ENCODE results near the gene GGTA1. TPM values are rescaled to one million over a fixed set of nuclear protein-coding genes. Genes with fewer than 3 reads are reported as not detected.
A peak's percentile ranks its signal among the peaks of the same experiment; 100 is the strongest.
"Not testable (repeated sequence)": the region's sequence is repeated elsewhere in the genome, so short reads cannot be mapped to it uniquely, and the experiment has no call there.

GGTA1 gene
- total and polyA plus RNA-seq, 4 donors: 17.6 to 239 (median 70.4) TPM

GRCh38 chr9:121458449-121458848 is 41.2 kb downstream of the GGTA1 start:
- H3K9me3 ChIP-seq (ENCODE audit: control insufficient read depth, low read length); H3K36me3 ChIP-seq (ENCODE audit: control insufficient read depth in 1 of 2, insufficient read depth in 2 of 2, low read length in 1 of 2); H3K27ac ChIP-seq (ENCODE audit: low read depth in 1 of 2, low read length in 2 of 2); DNase-seq; ATAC-seq (ENCODE audit: low FRiP score); intact Hi-C loops (cut with DNase I); H3K4me1 ChIP-seq (ENCODE audit: control insufficient read depth in 1 of 2, insufficient read depth in 2 of 2, low read length in 2 of 2); H3K27me3 ChIP-seq (ENCODE audit: control insufficient read depth in 1 of 2, insufficient read depth in 2 of 2, low read length in 1 of 2); H3K4me3 ChIP-seq (ENCODE audit: low read length in 2 of 2): not testable (repeated sequence)
- 97 to 98% methylated on average over 4 of the region's 4 CpGs for WGBS, 2 donors

GRCh38 chr9:121455527-121456239 is 44.0 kb downstream of the GGTA1 start:
- intact Hi-C loops (cut with DNase I): no loop called here
- Histone ChIP-seq H3K4me3 (ENCODE audit: low read length in 2 of 2) (no peak overlapping the region), H3K27ac (ENCODE audit: low read depth in 1 of 2, low read length in 2 of 2) (no peak overlapping the region), H3K27me3 (ENCODE audit: control insufficient read depth in 1 of 2, insufficient read depth in 2 of 2, low read length in 1 of 2) (no peaks in the 10 kb centered on the region), H3K4me1 (ENCODE audit: control insufficient read depth in 1 of 2, insufficient read depth in 2 of 2, low read length in 2 of 2) (peaks cover 0 to 3% of the 10 kb centered on the region in 2 donors), H3K36me3 (ENCODE audit: control insufficient read depth in 1 of 2, insufficient read depth in 2 of 2, low read length in 1 of 2) (peaks cover 0 to 2% of the 10 kb centered on the region in 2 donors), H3K9me3 (ENCODE audit: control insufficient read depth, low read length) (no peaks in the 10 kb centered on the region)
- DNase-seq: no peak
- WGBS, 2 donors: 88 to 91% methylated on average over 8 of the region's 8 CpGs
- no peak for ATAC-seq (ENCODE audit: low FRiP score)

- Histone ChIP-seq H3K36me3 (ENCODE audit: control insufficient read depth in 1 of 2, insufficient read depth in 2 of 2, low read length in 1 of 2) (peaks cover 0 to 2% of the 10 kb centered on the region in 2 donors), H3K4me3 (ENCODE audit: low read length in 2 of 2) (no peak overlapping the region), H3K9me3 (ENCODE audit: control insufficient read depth, low read length) (no peaks in the 10 kb centered on the region), H3K4me1 (ENCODE audit: control insufficient read depth in 1 of 2, insufficient read depth in 2 of 2, low read length in 2 of 2) (peaks cover 0 to 3% of the 10 kb centered on the region in 2 donors), H3K27me3 (ENCODE audit: control insufficient read depth in 1 of 2, insufficient read depth in 2 of 2, low read length in 1 of 2) (no peaks in the 10 kb centered on the region), H3K27ac (ENCODE audit: low read depth in 1 of 2, low read length in 2 of 2) (no peak overlapping the region)
- intact Hi-C loops (cut with DNase I): no loop called here
- 87 to 90% methylated on average over 3 of the region's 3 CpGs for WGBS, 2 donors
- DNase-seq (no peak), ATAC-seq (ENCODE audit: low FRiP score) (no peak)
Measured at GRCh38 chr9:121454972-121455371, 44.7 kb downstream of the GGTA1 start.

- peak; percentile 17 for ATAC-seq (ENCODE audit: low FRiP score)
Measured at GRCh38 chr9:121453232-121453892, 46.3 kb downstream of the GGTA1 start.

GRCh38 chr9:121452085-121452484 is 47.6 kb downstream of the GGTA1 start:
- H3K27me3 ChIP-seq (ENCODE audit: control insufficient read depth in 1 of 2, insufficient read depth in 2 of 2, low read length in 1 of 2): no peaks in the 10 kb centered on the region
- intact Hi-C loops (cut with DNase I): no loop called here
- H3K4me3 ChIP-seq (ENCODE audit: low read length in 2 of 2): no peak overlapping the region
- peaks cover 0 to 3% of the 10 kb centered on the region in 2 donors for H3K4me1 ChIP-seq (ENCODE audit: control insufficient read depth in 1 of 2, insufficient read depth in 2 of 2, low read length in 2 of 2)
- no peaks in the 10 kb centered on the region for H3K9me3 ChIP-seq (ENCODE audit: control insufficient read depth, low read length)
- ATAC-seq (ENCODE audit: low FRiP score) (no peak), DNase-seq (no peak)
- 94 to 96% methylated on average over 6 of the region's 6 CpGs for WGBS, 2 donors
- peaks cover 0 to 2% of the 10 kb centered on the region in 2 donors for H3K36me3 ChIP-seq (ENCODE audit: control insufficient read depth in 1 of 2, insufficient read depth in 2 of 2, low read length in 1 of 2)
- no peak overlapping the region for H3K27ac ChIP-seq (ENCODE audit: low read depth in 1 of 2, low read length in 2 of 2)

More at GRCh38 chr9:121453232-121453892, 46.3 kb downstream of the GGTA1 start:
- 31 to 32% methylated on average over 9 of the region's 9 CpGs for WGBS, 2 donors
- intact Hi-C loops (cut with DNase I): no loop called here
- peaks cover 0 to 2% of the 10 kb centered on the region in 2 donors for H3K36me3 ChIP-seq (ENCODE audit: control insufficient read depth in 1 of 2, insufficient read depth in 2 of 2, low read length in 1 of 2)
- H3K9me3 ChIP-seq (ENCODE audit: control insufficient read depth, low read length): no peaks in the 10 kb centered on the region
- DNase-seq: no peak
- peak overlapping the region; percentile 43 to 44 for H3K27ac ChIP-seq (ENCODE audit: low read depth in 1 of 2, low read length in 2 of 2)
- peaks cover 0 to 3% of the 10 kb centered on the region in 2 donors for H3K4me1 ChIP-seq (ENCODE audit: control insufficient read depth in 1 of 2, insufficient read depth in 2 of 2, low read length in 2 of 2)
- H3K4me3 ChIP-seq (ENCODE audit: low read length in 2 of 2): no peak overlapping the region
- H3K27me3 ChIP-seq (ENCODE audit: control insufficient read depth in 1 of 2, insufficient read depth in 2 of 2, low read length in 1 of 2): no peaks in the 10 kb centered on the region

- ATAC-seq (ENCODE audit: low FRiP score) (peak; percentile 37), DNase-seq (no peak)
- Histone ChIP-seq H3K9me3 (ENCODE audit: control insufficient read depth, low read length) (no peaks in the 10 kb centered on the region), H3K36me3 (ENCODE audit: control insufficient read depth in 1 of 2, insufficient read depth in 2 of 2, low read length in 1 of 2) (no peaks in the 10 kb centered on the region), H3K4me3 (ENCODE audit: low read length in 2 of 2) (no peak overlapping the region), H3K27me3 (ENCODE audit: control insufficient read depth in 1 of 2, insufficient read depth in 2 of 2, low read length in 1 of 2) (no peaks in the 10 kb centered on the region), H3K27ac (ENCODE audit: low read depth in 1 of 2, low read length in 2 of 2) (peak overlapping the region in 1 of 2 donors; percentile 22), H3K4me1 (ENCODE audit: control insufficient read depth in 1 of 2, insufficient read depth in 2 of 2, low read length in 2 of 2) (peaks cover 0 to 3% of the 10 kb centered on the region in 2 donors)
- WGBS, 2 donors: 38 to 64% methylated on average over 2 of the region's 2 CpGs
- intact Hi-C loops (cut with DNase I): no loop called here
Measured at GRCh38 chr9:121451586-121451985, 48.1 kb downstream of the GGTA1 start.

- peaks cover 0 to 3% of the 10 kb centered on the region in 2 donors for H3K4me1 ChIP-seq (ENCODE audit: control insufficient read depth in 1 of 2, insufficient read depth in 2 of 2, low read length in 2 of 2)
- DNase-seq: no peak
- H3K27ac ChIP-seq (ENCODE audit: low read depth in 1 of 2, low read length in 2 of 2): no peak overlapping the region
- whole genome bisulfite sequencing, 2 donors: 34 to 38% methylated on average over 3 of the region's 3 CpGs
- no peak for ATAC-seq (ENCODE audit: low FRiP score)
- intact Hi-C loops (cut with DNase I): no loop called here
- no peaks in the 10 kb centered on the region for H3K9me3 ChIP-seq (ENCODE audit: control insufficient read depth, low read length)
- H3K27me3 ChIP-seq (ENCODE audit: control insufficient read depth in 1 of 2, insufficient read depth in 2 of 2, low read length in 1 of 2): no peaks in the 10 kb centered on the region
- no peak overlapping the region for H3K4me3 ChIP-seq (ENCODE audit: low read length in 2 of 2)
- no peaks in the 10 kb centered on the region for H3K36me3 ChIP-seq (ENCODE audit: control insufficient read depth in 1 of 2, insufficient read depth in 2 of 2, low read length in 1 of 2)
Measured at GRCh38 chr9:121450241-121450640, 49.4 kb downstream of the GGTA1 start.

- Histone ChIP-seq H3K9me3 (ENCODE audit: control insufficient read depth, low read length) (no peaks in the 10 kb centered on the region), H3K27ac (ENCODE audit: low read depth in 1 of 2, low read length in 2 of 2) (no peak overlapping the region), H3K4me3 (ENCODE audit: low read length in 2 of 2) (no peak overlapping the region), H3K27me3 (ENCODE audit: control insufficient read depth in 1 of 2, insufficient read depth in 2 of 2, low read length in 1 of 2) (no peaks in the 10 kb centered on the region), H3K4me1 (ENCODE audit: control insufficient read depth in 1 of 2, insufficient read depth in 2 of 2, low read length in 2 of 2) (peaks cover 0 to 3% of the 10 kb centered on the region in 2 donors), H3K36me3 (ENCODE audit: control insufficient read depth in 1 of 2, insufficient read depth in 2 of 2, low read length in 1 of 2) (no peaks in the 10 kb centered on the region)
- intact Hi-C loops (cut with DNase I): loop anchor here in 1 of 2 donors (5.0 kb wide), 1 partner anchor 88 kb away; no protein-coding TSS in a partner anchor
- WGBS, 2 donors: 74 to 80% methylated on average over 2 of the region's 2 CpGs
- ATAC-seq (ENCODE audit: low FRiP score) (no peak), DNase-seq (no peak)
Measured at GRCh38 chr9:121449786-121450185, 49.9 kb downstream of the GGTA1 start.

Measured in aorta (tissue), 5 donors.